ENCODE data around the gene CASR.

Gene CASR

GRCh38 chr3:122299872-122300460 lies 116.5 kb downstream of the CASR start:
- no peak for DNase-seq (ENCODE audit: low read depth in 2 of 2, low spot score in 1 of 2)

GRCh38 chr3:122301063-122301462 lies 117.6 kb downstream of the CASR start:
- DNase-seq (ENCODE audit: low read depth in 2 of 2, low spot score in 1 of 2), result no peak

- no peak for DNase-seq (ENCODE audit: low read depth in 2 of 2, low spot score in 1 of 2)
Observed at GRCh38 chr3:122305818-122306621, 122.6 kb downstream of the CASR start.

GRCh38 chr3:122306622-122306953 lies 123.1 kb downstream of the CASR start:
- no peak for DNase-seq (ENCODE audit: low read depth in 2 of 2, low spot score in 1 of 2)

GRCh38 chr3:122307094-122307687 lies 123.7 kb downstream of the CASR start:
- no peak for DNase-seq (ENCODE audit: low read depth in 2 of 2, low spot score in 1 of 2)

- DNase-seq (ENCODE audit: low read depth in 2 of 2, low spot score in 1 of 2), result no peak
Observed at GRCh38 chr3:122307976-122308375, 124.5 kb downstream of the CASR start.

GRCh38 chr3:122310361-122310760 lies 126.9 kb downstream of the CASR start:
- no peak for DNase-seq (ENCODE audit: low read depth in 2 of 2, low spot score in 1 of 2)

- no peak for DNase-seq (ENCODE audit: low read depth in 2 of 2, low spot score in 1 of 2)
Observed at GRCh38 chr3:122312826-122313225, 129.4 kb downstream of the CASR start.

GRCh38 chr3:122313281-122313680 lies 129.8 kb downstream of the CASR start:
- no peak for DNase-seq (ENCODE audit: low read depth in 2 of 2, low spot score in 1 of 2)

- no peak for DNase-seq (ENCODE audit: low read depth in 2 of 2, low spot score in 1 of 2)
Observed at GRCh38 chr3:122314228-122314876, 130.9 kb downstream of the CASR start.

GRCh38 chr3:122315619-122316018 lies 132.2 kb downstream of the CASR start:
- DNase-seq (ENCODE audit: low read depth in 2 of 2, low spot score in 1 of 2), result no peak

GRCh38 chr3:122316368-122316767 lies 132.9 kb downstream of the CASR start:
- no peak for DNase-seq (ENCODE audit: low read depth in 2 of 2, low spot score in 1 of 2)

GRCh38 chr3:122318620-122319019 lies 135.2 kb downstream of the CASR start:
- DNase-seq (ENCODE audit: low read depth in 2 of 2, low spot score in 1 of 2), result no peak

- DNase-seq (ENCODE audit: low read depth in 2 of 2, low spot score in 1 of 2), result no peak
Observed at GRCh38 chr3:122322095-122323075, 138.9 kb downstream of the CASR start.

- DNase-seq (ENCODE audit: low read depth in 2 of 2, low spot score in 1 of 2), result no peak
Observed at GRCh38 chr3:122324871-122325323, 141.4 kb downstream of the CASR start, which contains the start of gene CSTA. CSTA (plus strand) TSS chr3:122325248; CDS start chr3:122325293, 45 bp downstream.

GRCh38 chr3:122325769-122326168 lies 142.3 kb downstream of the CASR start:
- no peak for DNase-seq (ENCODE audit: low read depth in 2 of 2, low spot score in 1 of 2)

GRCh38 chr3:122331886-122332285 lies 148.4 kb downstream of the CASR start:
- DNase-seq (ENCODE audit: low read depth in 2 of 2, low spot score in 1 of 2), result no peak

GRCh38 chr3:122332551-122332950 lies 149.1 kb downstream of the CASR start:
- no peak for DNase-seq (ENCODE audit: low read depth in 2 of 2, low spot score in 1 of 2)

Measured in stimulated activated CD8-positive, alpha-beta memory T cell treated with anti-CD3 and anti-CD28 coated beads, Interleukin-4, amount 100 ng/mL, for 4 hours (primary cell).